ENCODE measurements around the gene CD24. TPM values are rescaled to one million over a fixed set of nuclear protein-coding genes. Genes with fewer than 3 reads are reported as not detected.

CD24 gene, protein sequence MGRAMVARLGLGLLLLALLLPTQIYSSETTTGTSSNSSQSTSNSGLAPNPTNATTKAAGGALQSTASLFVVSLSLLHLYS
- total RNA-seq (2014; rRNA removed; shearing (Covaris generic)) (320 and 382 TPM in 2 replicates), total RNA-seq (2022) (198 and 224 TPM in 2 replicates), Bru-seq, nascent RNA (percentile 99 among the genes with signal in this experiment), BruChase-seq, experiment 1, labeled RNA remaining after a 6-hour chase (percentile 99 among the genes with signal in this experiment), BruChase-seq, experiment 2, labeled RNA remaining after a 2-hour chase (percentile 100 among the genes with signal in this experiment)
- long read RNA-seq, transcript CD24-204 (3 exons, 2,513 nt), result minor isoform, 20 of 301 reads
- long read RNA-seq, transcript CD24-201 (2 exons, 2,180 nt), result major isoform, 79 of 301 reads
- long read RNA-seq, transcript CD24-203 (2 exons, 1,026 nt), result minor isoform, 6 of 301 reads
- long read RNA-seq, partial matches to known transcripts, result 2 of 301 reads
- long read RNA-seq, other reads (novel, unspliced or antisense), result 191 of 301 reads

DNA sequence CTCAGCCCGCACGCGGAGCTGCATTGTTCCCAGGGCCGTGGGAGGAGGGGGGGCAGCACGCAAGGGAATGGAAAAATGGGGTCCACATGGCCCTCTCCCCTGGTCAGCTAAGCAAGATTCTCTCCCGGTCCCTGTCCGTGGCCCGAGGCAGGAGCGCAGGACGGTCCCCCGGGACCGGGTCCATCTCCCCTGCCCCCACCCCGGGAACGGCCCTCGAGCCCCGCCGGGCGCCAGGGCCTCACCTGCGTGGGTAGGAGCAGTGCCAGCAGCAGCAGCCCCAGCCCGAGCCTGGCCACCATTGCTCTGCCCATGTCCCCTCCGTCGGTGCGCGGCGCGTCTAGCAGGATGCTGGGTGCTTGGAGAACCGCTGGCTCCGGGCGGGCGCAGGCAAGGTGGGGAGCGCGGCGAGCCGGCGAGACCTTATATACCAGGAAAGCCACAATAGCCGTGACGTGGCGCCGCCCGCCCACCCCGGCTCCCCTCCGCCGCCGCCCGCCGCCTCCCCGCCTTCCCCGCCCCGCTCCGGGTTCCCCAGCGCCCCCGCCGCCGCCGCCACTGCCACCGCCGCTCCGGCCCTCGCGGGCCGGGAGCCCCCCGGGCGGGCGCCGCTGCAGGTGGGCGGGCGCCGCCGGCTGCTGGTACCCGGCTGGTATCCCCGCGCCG, at the start of gene CD24:
CD24 (minus strand) TSS at position 394 of the 663 bp plus-strand sequence; CDS start at position 311, 83 bp downstream.
- H3K4me3 ChIP-seq (ENCODE audit: low read depth, low read length, poor library complexity, severe bottlenecking), result peak within 1 kb of the TSS; percentile 84
- no peaks in the 10 kb centered on the region for H3K9me2 ChIP-seq (ENCODE audit: insufficient read depth, low read length)
- H4K20me1 ChIP-seq (ENCODE audit: insufficient read depth, low read length), result peaks cover 20% of the 10 kb centered on the region
- peaks cover 34% of the 10 kb centered on the region for H3K4me1 ChIP-seq (ENCODE audit: insufficient read depth, low read length, poor library complexity, severe bottlenecking)
- intact Hi-C loops (cut with micrococcal nuclease; ENCODE audit: unreplicated experiment), result loop anchor here (1.0 to 2.0 kb wide), 2 partner anchors 272 to 346 kb away; partner anchors contain the start of genes QRSL1 and RTN4IP1
- peak; percentile 84 for DNase-seq (ENCODE audit: low spot score)
- CTCF ChIA-PET (ENCODE audit: unreplicated experiment), result interaction anchor here (0.5 kb wide), 1 partner anchor 339 kb away, joined by 4 read pairs; no protein-coding TSS in a partner anchor
- H2AFZ ChIP-seq (ENCODE audit: low read length), result peak within 1 kb of the TSS; percentile 72
- peak within 1 kb of the TSS; percentile 88 for H3K27ac ChIP-seq (ENCODE audit: low read depth, low read length, poor library complexity, severe bottlenecking)
- POLR2A ChIA-PET, result interaction anchor here (0.8 to 1.3 kb wide), 10 partner anchors 261 to 461 kb away, joined by 3 to 5 read pairs (median 3); no protein-coding TSS in a partner anchor
- no peaks in the 10 kb centered on the region for H3K9me3 ChIP-seq (ENCODE audit: low read length)
- H3K79me2 ChIP-seq (ENCODE audit: insufficient read depth, low read depth, low read length), result peaks cover 43% of the 10 kb centered on the region
- H3K4me2 ChIP-seq (ENCODE audit: low read length), result peak within 1 kb of the TSS; percentile 85
- peaks cover 44% of the 10 kb centered on the region for H3K36me3 ChIP-seq (ENCODE audit: insufficient read depth, low read length)
- no TSS peak for BruUV-seq (replicated peaks)
- TF ChIP-seq EZH2phosphoT487 (IDR thresholded peaks at IDR 0.05; ENCODE audit: borderline replicate concordance, low read depth, low read length), result no peak
- TF ChIP-seq CTCF (conservative IDR thresholded peaks at IDR 0.05; ENCODE audit: low read length), result no peak

- no peak overlapping the region for H3K4me3 ChIP-seq (ENCODE audit: low read depth, low read length, poor library complexity, severe bottlenecking)
- BruUV-seq (replicated peaks), result no TSS peak
- DNase-seq (ENCODE audit: low spot score), result no peak
- H3K9me3 ChIP-seq (ENCODE audit: low read length), result no peaks in the 10 kb centered on the region
- TF ChIP-seq EZH2phosphoT487 (IDR thresholded peaks at IDR 0.05; ENCODE audit: borderline replicate concordance, low read depth, low read length), result no peak
- TF ChIP-seq CTCF (conservative IDR thresholded peaks at IDR 0.05; ENCODE audit: low read length), result no peak
- intact Hi-C loops (cut with micrococcal nuclease; ENCODE audit: unreplicated experiment), result no loop called here
- H3K27ac ChIP-seq (ENCODE audit: low read depth, low read length, poor library complexity, severe bottlenecking), result no peak overlapping the region
- no peak overlapping the region for H3K4me2 ChIP-seq (ENCODE audit: low read length)
- H4K20me1 ChIP-seq (ENCODE audit: insufficient read depth, low read length), result no peaks in the 10 kb centered on the region
- H3K9me2 ChIP-seq (ENCODE audit: insufficient read depth, low read length), result no peaks in the 10 kb centered on the region
- no peaks in the 10 kb centered on the region for H3K36me3 ChIP-seq (ENCODE audit: insufficient read depth, low read length)
- peaks cover 8% of the 10 kb centered on the region for H3K4me1 ChIP-seq (ENCODE audit: insufficient read depth, low read length, poor library complexity, severe bottlenecking)
- ChIA-PET POLR2A (interaction anchor here (1.0 to 1.7 kb wide), 2 partner anchors 18 to 32 kb away, joined by 4 to 6 read pairs; no protein-coding TSS in a partner anchor), CTCF (ENCODE audit: unreplicated experiment) (no interaction called here)
- H3K79me2 ChIP-seq (ENCODE audit: insufficient read depth, low read depth, low read length), result no peaks in the 10 kb centered on the region
- peak overlapping the region; percentile 28; the same call in 1 of the 2 replicates for H2AFZ ChIP-seq (ENCODE audit: low read length)
Observed at GRCh38 chr6:107021446-107022185, 47.1 kb upstream of the CD24 start.

Data from OCI-LY7 (cell line).